HL-60/S4 (cell line): ENCODE data around the gene ATG16L2.

Experiments used
- in situ Hi-C: fragments of 300-500 bp; cut with MboI; formaldehyde crosslinking; loops from 2 replicates; pipeline ENCODE4 v1.14.3; 2022; ENCODE audit warnings: low sequenced_read_pairs

The ATG16L2 gene

GRCh38 chr11:72867970-72868369 lies 53.8 kb downstream of the ATG16L2 start:
- in situ Hi-C loops, result no loop called here

GRCh38 chr11:72869831-72870230 lies 55.6 kb downstream of the ATG16L2 start:
- in situ Hi-C loops, result no loop called here

- in situ Hi-C loops, result no loop called here
These were observed 56.9 kb downstream of the ATG16L2 start for GRCh38 chr11:72871119-72871518.

- in situ Hi-C loops, result no loop called here
These were observed 57.8 kb downstream of the ATG16L2 start for GRCh38 chr11:72872012-72872411.

GRCh38 chr11:72875736-72876135 lies 61.5 kb downstream of the ATG16L2 start:
- in situ Hi-C loops, result no loop called here

- in situ Hi-C loops, result no loop called here
These were observed 61.9 kb downstream of the ATG16L2 start for GRCh38 chr11:72876147-72876546.
